HepG2 (cell line): ENCODE results near the gene SECISBP2L. TPM values are rescaled to one million over a fixed set of nuclear protein-coding genes. Genes with fewer than 3 reads are reported as not detected.

ENCODE experiments used
- FOXC1 ChIP-seq: sonication (generic); formaldehyde crosslinking; IDR thresholded peaks from 2 replicates; pipeline ENCODE4 v1.8.0; 2022; ENCODE audit warnings: mild to moderate bottlenecking, missing genetic modification reagents, borderline replicate concordance
- JUN ChIP-seq: sonication (generic); formaldehyde crosslinking; IDR thresholded peaks from 2 replicates; pipeline ENCODE4 v1.4.0; 2020; ENCODE audit warnings: mild to moderate bottlenecking, missing genetic modification reagents
- MAX ChIP-seq: IDR thresholded peaks from 2 replicates; pipeline ENCODE4 v1.6.1; 2012; ENCODE audit warnings: inconsistent platforms
- SOX13 ChIP-seq, 3 experiments: fragments of 450-650 bp in 1 of 3; sonication (generic) in 1 of 3; formaldehyde crosslinking in 1 of 3; IDR thresholded peaks in 2 of 3; conservative IDR thresholded peaks in 1 of 3; 2 replicates each; pipeline versions ENCODE4 v1.5.0 to v1.6.1; 2016 to 2020; ENCODE audit warnings: antibody characterized with exemption in 1 of 3, mild to moderate bottlenecking in 1 of 3, missing compliant biosample characterization in 1 of 3, missing genetic modification reagents in 1 of 3, moderate library complexity in 1 of 3
- SPEN ChIP-seq: sonication (generic); formaldehyde crosslinking; IDR thresholded peaks from 2 replicates; pipeline ENCODE4 v1.5.1; 2020; ENCODE audit warnings: low read depth, mild to moderate bottlenecking, missing genetic modification reagents
- SRY ChIP-seq: sonication (generic); formaldehyde crosslinking; IDR thresholded peaks from 2 replicates; pipeline ENCODE4 v1.8.0; 2022; ENCODE audit warnings: mild to moderate bottlenecking, missing genetic modification reagents
- STAT5B ChIP-seq: sonication (generic); formaldehyde crosslinking; IDR thresholded peaks from 2 replicates; pipeline ENCODE4 v1.4.0; 2020; ENCODE audit warnings: missing genetic modification reagents
- ZC3H13 ChIP-seq: sonication (generic); formaldehyde crosslinking; IDR thresholded peaks from 2 replicates; pipeline ENCODE4 v1.8.1; 2023; ENCODE audit warnings: mild to moderate bottlenecking, missing genetic modification reagents, moderate library complexity
- ZNF598 ChIP-seq: sonication (generic); formaldehyde crosslinking; IDR thresholded peaks from 2 replicates; pipeline ENCODE4 v1.5.1; 2020; ENCODE audit warnings: mild to moderate bottlenecking, missing genetic modification reagents, borderline replicate concordance
- ZNF775 ChIP-seq: sonication (generic); formaldehyde crosslinking; IDR thresholded peaks from 2 replicates; pipeline ENCODE4 v1.4.0; 2020; ENCODE audit warnings: missing genetic modification reagents, mild to moderate bottlenecking, moderate library complexity, borderline replicate concordance
- ZNF83 ChIP-seq: sonication (generic); formaldehyde crosslinking; IDR thresholded peaks from 2 replicates; pipeline ENCODE4 v1.4.0; 2020; ENCODE audit warnings: missing genetic modification reagents, mild to moderate bottlenecking, borderline replicate concordance
- polyA plus RNA-seq, 8 experiments: library from polyadenylated mRNA; depleted of rRNA in 3 of 8; stranded (reverse) in 7 of 8; unstranded in 1 of 8; fragments of >200 nt; fragmentation: Illumina TruSeq in 4 of 8; extraction: Trizol in 4 of 8; gene quantifications; 2 replicates each; pipeline versions ENCODE4 v1.2.1 to v1.2.3, GENCODE V29; 2011 to 2016; ENCODE audit warnings: low read depth in 4 of 8, missing spikeins in 1 of 8, mixed read lengths in 1 of 8; ENCODE audit not compliant: insufficient read depth in 1 of 8
- total RNA-seq, 5 experiments: library from RNA; depleted of rRNA; stranded (reverse); fragments of >200 nt; fragmentation: Illumina TruSeq; extraction: Trizol; gene quantifications; 2 replicates each; pipeline ENCODE4 v1.2.3, GENCODE V29; 2016; ENCODE audit warnings: low read depth in 1 of 5
- TF ChIP-seq, protein P1 (sequence below): sonication (generic); formaldehyde crosslinking; IDR thresholded peaks from 2 replicates; pipeline ENCODE4 v1.4.0; 2020; ENCODE audit warnings: mild to moderate bottlenecking, missing genetic modification reagents
- TF ChIP-seq, protein P2 (sequence below): sonication (generic); formaldehyde crosslinking; conservative IDR thresholded peaks from 2 replicates; pipeline ENCODE4 v1.8.1; 2023; ENCODE audit warnings: missing genetic modification reagents
- TF ChIP-seq, protein P3 (sequence below): sonication (generic); formaldehyde crosslinking; IDR thresholded peaks from 2 replicates; pipeline ENCODE4 v1.8.1; 2023; ENCODE audit warnings: missing genetic modification reagents, mild to moderate bottlenecking, borderline replicate concordance
- TF ChIP-seq, protein P4 (sequence below): fragments of 450-650 bp; IDR thresholded peaks from 2 replicates; pipeline ENCODE4 v1.6.1; 2017; ENCODE audit warnings: mild to moderate bottlenecking

Gene SECISBP2L
- total and polyA plus RNA-seq, 2 of the 13 experiments (the other 11 are each of a cell fraction or from before 2014, with no cell fraction given), result 13.9 to 15.6 TPM

DNA sequence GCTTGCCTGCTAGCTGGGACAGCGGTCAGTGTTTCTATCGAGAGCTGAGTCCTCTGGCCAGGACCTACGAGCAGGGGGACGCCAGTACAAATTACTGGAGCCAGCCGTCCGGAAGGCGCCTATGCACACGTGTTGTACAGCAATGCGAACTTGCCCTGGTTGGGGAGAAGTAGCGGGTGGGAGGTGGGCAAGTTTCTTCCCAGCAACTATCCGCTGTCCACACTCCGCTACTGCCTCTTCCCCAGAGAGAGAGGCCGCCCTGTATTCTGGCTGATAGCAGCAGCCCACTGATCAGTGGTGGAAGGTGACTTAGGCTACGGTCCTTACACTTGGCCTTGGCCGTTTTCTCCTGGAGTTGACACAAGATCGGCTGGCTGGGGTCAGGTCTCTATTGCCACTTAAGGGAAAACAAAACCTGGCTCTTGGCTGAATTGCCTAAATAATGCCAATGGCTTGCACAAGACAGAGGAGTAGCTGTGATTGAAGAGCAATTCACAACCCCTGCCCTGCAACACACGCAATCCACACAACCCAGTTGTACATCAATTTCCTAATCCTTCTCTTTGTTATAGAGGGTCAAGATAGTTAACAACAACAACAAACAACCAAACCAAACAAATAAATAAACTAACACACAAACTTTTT is 69.7 kb downstream of the SECISBP2L start (continued):
- TF ChIP-seq, protein P1, sequence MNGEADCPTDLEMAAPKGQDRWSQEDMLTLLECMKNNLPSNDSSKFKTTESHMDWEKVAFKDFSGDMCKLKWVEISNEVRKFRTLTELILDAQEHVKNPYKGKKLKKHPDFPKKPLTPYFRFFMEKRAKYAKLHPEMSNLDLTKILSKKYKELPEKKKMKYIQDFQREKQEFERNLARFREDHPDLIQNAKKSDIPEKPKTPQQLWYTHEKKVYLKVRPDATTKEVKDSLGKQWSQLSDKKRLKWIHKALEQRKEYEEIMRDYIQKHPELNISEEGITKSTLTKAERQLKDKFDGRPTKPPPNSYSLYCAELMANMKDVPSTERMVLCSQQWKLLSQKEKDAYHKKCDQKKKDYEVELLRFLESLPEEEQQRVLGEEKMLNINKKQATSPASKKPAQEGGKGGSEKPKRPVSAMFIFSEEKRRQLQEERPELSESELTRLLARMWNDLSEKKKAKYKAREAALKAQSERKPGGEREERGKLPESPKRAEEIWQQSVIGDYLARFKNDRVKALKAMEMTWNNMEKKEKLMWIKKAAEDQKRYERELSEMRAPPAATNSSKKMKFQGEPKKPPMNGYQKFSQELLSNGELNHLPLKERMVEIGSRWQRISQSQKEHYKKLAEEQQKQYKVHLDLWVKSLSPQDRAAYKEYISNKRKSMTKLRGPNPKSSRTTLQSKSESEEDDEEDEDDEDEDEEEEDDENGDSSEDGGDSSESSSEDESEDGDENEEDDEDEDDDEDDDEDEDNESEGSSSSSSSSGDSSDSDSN, result peak; percentile 39; the same call in 1 of the 2 replicates
- 0 out of 2 replicates have a peak, but pooled peaks have one; percentile 55 for TF ChIP-seq ZNF775 (CRISPR knock-in tag)
- peak; percentile 75 for TF ChIP-seq MAX
- no peak for TF ChIP-seq SRY (CRISPR knock-in tag)
- peak; percentile 14; the same call in 1 of the 2 replicates for TF ChIP-seq SPEN (CRISPR knock-in tag)
- TF ChIP-seq STAT5B (CRISPR knock-in tag), result 0 out of 2 replicates have a peak, but pooled peaks have one; percentile 13
- TF ChIP-seq SOX13 (IDR thresholded peaks at IDR 0.05), result no peak
- TF ChIP-seq SOX13 (CRISPR knock-in tag; conservative IDR thresholded peaks at IDR 0.05 in 1 of 2, IDR thresholded peaks at IDR 0.05 in 1 of 2), result 0 out of 4 replicates have a peak, but pooled peaks of 1 of the 2 experiments have one; percentile 1
- TF ChIP-seq, protein P2, sequence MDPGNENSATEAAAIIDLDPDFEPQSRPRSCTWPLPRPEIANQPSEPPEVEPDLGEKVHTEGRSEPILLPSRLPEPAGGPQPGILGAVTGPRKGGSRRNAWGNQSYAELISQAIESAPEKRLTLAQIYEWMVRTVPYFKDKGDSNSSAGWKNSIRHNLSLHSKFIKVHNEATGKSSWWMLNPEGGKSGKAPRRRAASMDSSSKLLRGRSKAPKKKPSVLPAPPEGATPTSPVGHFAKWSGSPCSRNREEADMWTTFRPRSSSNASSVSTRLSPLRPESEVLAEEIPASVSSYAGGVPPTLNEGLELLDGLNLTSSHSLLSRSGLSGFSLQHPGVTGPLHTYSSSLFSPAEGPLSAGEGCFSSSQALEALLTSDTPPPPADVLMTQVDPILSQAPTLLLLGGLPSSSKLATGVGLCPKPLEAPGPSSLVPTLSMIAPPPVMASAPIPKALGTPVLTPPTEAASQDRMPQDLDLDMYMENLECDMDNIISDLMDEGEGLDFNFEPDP (CRISPR knock-in tag), result 0 out of 2 replicates have a peak, but pooled peaks have one; percentile 38
- 0 out of 2 replicates have a peak, but pooled peaks have one; percentile 21 for TF ChIP-seq ZNF83 (CRISPR knock-in tag)
- TF ChIP-seq ZC3H13 (CRISPR knock-in tag), result peak; percentile 43; the same call in 1 of the 2 replicates
- TF ChIP-seq ZNF598 (CRISPR knock-in tag), result 0 out of 2 replicates have a peak, but pooled peaks have one; percentile 24
- TF ChIP-seq, protein P3, sequence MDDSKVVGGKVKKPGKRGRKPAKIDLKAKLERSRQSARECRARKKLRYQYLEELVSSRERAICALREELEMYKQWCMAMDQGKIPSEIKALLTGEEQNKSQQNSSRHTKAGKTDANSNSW, result 0 out of 2 replicates have a peak, but pooled peaks have one; percentile 42
- TF ChIP-seq, protein P4, sequence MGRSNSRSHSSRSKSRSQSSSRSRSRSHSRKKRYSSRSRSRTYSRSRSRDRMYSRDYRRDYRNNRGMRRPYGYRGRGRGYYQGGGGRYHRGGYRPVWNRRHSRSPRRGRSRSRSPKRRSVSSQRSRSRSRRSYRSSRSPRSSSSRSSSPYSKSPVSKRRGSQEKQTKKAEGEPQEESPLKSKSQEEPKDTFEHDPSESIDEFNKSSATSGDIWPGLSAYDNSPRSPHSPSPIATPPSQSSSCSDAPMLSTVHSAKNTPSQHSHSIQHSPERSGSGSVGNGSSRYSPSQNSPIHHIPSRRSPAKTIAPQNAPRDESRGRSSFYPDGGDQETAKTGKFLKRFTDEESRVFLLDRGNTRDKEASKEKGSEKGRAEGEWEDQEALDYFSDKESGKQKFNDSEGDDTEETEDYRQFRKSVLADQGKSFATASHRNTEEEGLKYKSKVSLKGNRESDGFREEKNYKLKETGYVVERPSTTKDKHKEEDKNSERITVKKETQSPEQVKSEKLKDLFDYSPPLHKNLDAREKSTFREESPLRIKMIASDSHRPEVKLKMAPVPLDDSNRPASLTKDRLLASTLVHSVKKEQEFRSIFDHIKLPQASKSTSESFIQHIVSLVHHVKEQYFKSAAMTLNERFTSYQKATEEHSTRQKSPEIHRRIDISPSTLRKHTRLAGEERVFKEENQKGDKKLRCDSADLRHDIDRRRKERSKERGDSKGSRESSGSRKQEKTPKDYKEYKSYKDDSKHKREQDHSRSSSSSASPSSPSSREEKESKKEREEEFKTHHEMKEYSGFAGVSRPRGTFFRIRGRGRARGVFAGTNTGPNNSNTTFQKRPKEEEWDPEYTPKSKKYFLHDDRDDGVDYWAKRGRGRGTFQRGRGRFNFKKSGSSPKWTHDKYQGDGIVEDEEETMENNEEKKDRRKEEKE, result no peak
- TF ChIP-seq FOXC1, result 0 out of 2 replicates have a peak, but pooled peaks have one; percentile 22
- TF ChIP-seq JUN, result no peak
